HepG2 (cell line): ENCODE results near the gene RHBDL1. TPM values are rescaled to one million over a fixed set of nuclear protein-coding genes. Genes with fewer than 3 reads are reported as not detected.

ENCODE experiments used
- CHCHD3 ChIP-seq: sonication (generic); formaldehyde crosslinking; IDR thresholded peaks from 2 replicates; pipeline ENCODE4 v1.8.0; 2022; ENCODE audit warnings: mild to moderate bottlenecking, missing genetic modification reagents, moderate library complexity
- HNF1A ChIP-seq, 2 experiments: sonication (generic) in 1 of 2; formaldehyde crosslinking in 1 of 2; IDR thresholded peaks; 2 replicates each; pipeline versions ENCODE4 v1.4.0 to v1.6.1; 2016 to 2020; ENCODE audit warnings: borderline replicate concordance in 1 of 2, low read depth in 1 of 2, mild to moderate bottlenecking in 1 of 2, missing genetic modification reagents in 1 of 2
- MLLT10 ChIP-seq: sonication (generic); formaldehyde crosslinking; IDR thresholded peaks from 2 replicates; pipeline ENCODE4 v1.4.0; 2020; ENCODE audit warnings: missing genetic modification reagents
- NR2F2 ChIP-seq: IDR thresholded peaks from 2 replicates; pipeline ENCODE4 v1.6.1; 2012; ENCODE audit warnings: low read depth, inconsistent platforms, borderline replicate concordance
- PBX2 ChIP-seq: IDR thresholded peaks from 2 replicates; pipeline ENCODE4 v1.6.1; 2016; ENCODE audit warnings: control low read depth
- REST ChIP-seq, 2 experiments: IDR thresholded peaks; 2 replicates each; pipeline ENCODE4 v1.6.1; 2011 to 2012; ENCODE audit warnings: low read length in 2 of 2, borderline replicate concordance in 1 of 2, low read depth in 1 of 2, mild to moderate bottlenecking in 1 of 2, moderate library complexity in 1 of 2
- SNAPC2 ChIP-seq: sonication (generic); formaldehyde crosslinking; IDR thresholded peaks from 2 replicates; pipeline ENCODE4 v1.8.1; 2022; ENCODE audit warnings: mild to moderate bottlenecking, missing genetic modification reagents
- ZFX ChIP-seq: sonication (generic); formaldehyde crosslinking; IDR thresholded peaks from 2 replicates; pipeline ENCODE4 v1.4.0; 2020; ENCODE audit warnings: mild to moderate bottlenecking, low read depth, missing genetic modification reagents, moderate library complexity
- ZNF136 ChIP-seq: sonication (generic); formaldehyde crosslinking; IDR thresholded peaks from 2 replicates; pipeline ENCODE4 v1.8.1; 2022; ENCODE audit warnings: low read depth, mild to moderate bottlenecking, moderate library complexity, missing genetic modification reagents
- ZNF44 ChIP-seq: sonication (generic); formaldehyde crosslinking; IDR thresholded peaks from 2 replicates; pipeline ENCODE4 v1.5.1; 2020; ENCODE audit warnings: mild to moderate bottlenecking, missing genetic modification reagents
- ZNF468 ChIP-seq: sonication (generic); formaldehyde crosslinking; IDR thresholded peaks from 2 replicates; pipeline ENCODE4 v1.8.0; 2022; ENCODE audit warnings: mild to moderate bottlenecking, moderate library complexity, missing genetic modification reagents
- ZNF619 ChIP-seq: sonication (generic); formaldehyde crosslinking; IDR thresholded peaks from 2 replicates; pipeline ENCODE4 v1.4.0; 2020; ENCODE audit warnings: mild to moderate bottlenecking, missing genetic modification reagents
- ZNF770 ChIP-seq: sonication (generic); formaldehyde crosslinking; IDR thresholded peaks from 2 replicates; pipeline ENCODE4 v1.5.0; 2020; ENCODE audit warnings: mild to moderate bottlenecking, missing genetic modification reagents
- ZNF800 ChIP-seq: sonication (generic); formaldehyde crosslinking; IDR thresholded peaks from 2 replicates; pipeline ENCODE4 v1.4.0; 2020; ENCODE audit warnings: missing genetic modification reagents
- polyA plus RNA-seq, 8 experiments: library from polyadenylated mRNA; depleted of rRNA in 3 of 8; stranded (reverse) in 7 of 8; unstranded in 1 of 8; fragments of >200 nt; fragmentation: Illumina TruSeq in 4 of 8; extraction: Trizol in 4 of 8; gene quantifications; 2 replicates each; pipeline versions ENCODE4 v1.2.1 to v1.2.3, GENCODE V29; 2011 to 2016; ENCODE audit warnings: low read depth in 4 of 8, missing spikeins in 1 of 8, mixed read lengths in 1 of 8; ENCODE audit not compliant: insufficient read depth in 1 of 8
- total RNA-seq, 5 experiments: library from RNA; depleted of rRNA; stranded (reverse); fragments of >200 nt; fragmentation: Illumina TruSeq; extraction: Trizol; gene quantifications; 2 replicates each; pipeline ENCODE4 v1.2.3, GENCODE V29; 2016; ENCODE audit warnings: low read depth in 1 of 5

Gene RHBDL1
- total and polyA plus RNA-seq, 2 of the 13 experiments (the other 11 are each of a cell fraction or from before 2014, with no cell fraction given), result 1.8 to 3.8 TPM

- TF ChIP-seq ZNF800 (CRISPR knock-in tag) (peak; percentile 63; the same call in 1 of the 2 replicates), ZNF619 (CRISPR knock-in tag) (no peak), ZNF468 (CRISPR knock-in tag) (no peak), SNAPC2 (CRISPR knock-in tag) (no peak), ZNF44 (CRISPR knock-in tag) (no peak), PBX2 (CRISPR knock-in tag) (no peak), ZNF770 (no peak), HNF1A (IDR thresholded peaks at IDR 0.05; ENCODE audit: low read depth) (no peak), HNF1A (CRISPR knock-in tag; IDR thresholded peaks at IDR 0.05; ENCODE audit: borderline replicate concordance) (no peak), ZNF136 (CRISPR knock-in tag) (no peak), NR2F2 (no peak), ZFX (CRISPR knock-in tag) (0 out of 2 replicates have a peak, but pooled peaks have one; percentile 26), CHCHD3 (CRISPR knock-in tag) (peak; percentile 73; the same call in 1 of the 2 replicates), MLLT10 (no peak), REST (IDR thresholded peaks at IDR 0.05; ENCODE audit: borderline replicate concordance in 1 of 2, low read depth in 1 of 2, low read length in 2 of 2) (peak; percentile 97)
These were observed 25.5 kb downstream of the RHBDL1 start (continued) for GRCh38 chr16:700684-701584.
